ENCODE results near the gene FN3KRP.

Gene FN3KRP

DNA sequence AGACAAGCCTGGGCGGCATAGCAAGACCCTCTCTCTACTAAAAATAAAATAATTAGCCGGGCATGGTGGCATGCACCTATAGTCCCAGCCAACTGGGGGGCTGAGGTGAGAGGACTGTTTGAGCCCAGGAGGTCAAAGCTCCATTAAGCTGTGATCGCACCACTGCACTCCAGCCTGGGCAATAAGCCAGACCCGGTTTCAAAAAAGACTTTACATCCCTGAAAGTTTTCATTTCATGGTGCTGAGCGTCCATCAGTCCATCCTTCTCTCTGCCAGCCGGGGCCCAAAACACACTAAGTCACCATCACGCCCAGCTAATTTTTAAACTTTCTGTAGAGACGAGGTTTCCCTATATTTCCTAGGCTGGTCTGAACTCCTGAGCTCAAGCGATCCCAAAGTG, 28.6 kb upstream of the FN3KRP start:
- DNase-seq (ENCODE audit: low spot score) = no peak

GRCh38 chr17:82689077-82689476, 27.4 kb upstream of the FN3KRP start:
- DNase-seq (ENCODE audit: low spot score) = no peak

GRCh38 chr17:82690786-82691489, 25.6 kb upstream of the FN3KRP start:
- no peak for DNase-seq (ENCODE audit: low spot score)

DNA sequence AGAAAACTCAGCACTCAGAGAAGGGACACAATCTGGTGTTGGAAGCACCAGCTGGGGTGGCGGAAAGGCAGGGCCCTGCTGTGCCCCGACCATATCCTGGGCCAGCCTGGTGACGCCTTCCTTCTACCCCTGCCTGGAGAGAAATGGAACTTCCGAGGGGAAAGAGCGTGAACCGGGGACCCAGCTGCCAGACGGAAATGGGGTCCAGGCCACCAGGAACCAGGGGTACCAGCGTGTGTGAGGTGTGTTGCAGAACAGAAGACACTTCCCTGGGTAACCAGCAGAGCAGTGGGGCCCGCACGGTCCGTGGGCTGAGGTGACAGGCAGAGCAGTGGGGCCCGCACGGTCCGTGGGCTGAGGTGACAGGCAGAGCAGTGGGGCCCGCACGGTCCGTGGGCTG, 24.8 kb upstream of the FN3KRP start:
- DNase-seq (ENCODE audit: low spot score) = no peak

- no peak for DNase-seq (ENCODE audit: low spot score)
Observed at GRCh38 chr17:82692268-82692667, 24.2 kb upstream of the FN3KRP start.

- DNase-seq (ENCODE audit: low spot score) = no peak
Observed at GRCh38 chr17:82693168-82693867, 23.2 kb upstream of the FN3KRP start.

- no peak for DNase-seq (ENCODE audit: low spot score)
Observed at GRCh38 chr17:82694647-82695046, 21.9 kb upstream of the FN3KRP start.

DNA sequence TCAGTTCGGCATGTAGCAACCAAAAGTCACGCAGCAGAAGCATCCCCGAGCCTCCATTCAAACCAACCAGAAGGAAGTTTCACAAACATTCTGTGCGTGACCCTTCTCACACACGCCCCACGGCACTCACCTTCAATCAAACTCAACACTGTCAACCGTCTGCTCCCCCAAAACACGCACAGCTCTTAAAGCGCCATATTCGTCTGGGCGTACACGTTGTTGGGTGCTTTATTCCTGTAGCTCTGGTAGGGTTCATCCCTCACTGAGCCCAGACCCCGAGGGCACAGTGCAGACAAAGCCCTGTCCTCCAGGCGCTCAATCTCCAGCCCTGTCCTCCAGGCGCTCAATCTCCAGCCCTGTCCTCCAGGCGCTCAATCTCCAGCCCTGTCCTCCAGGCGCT, 20.2 kb upstream of the FN3KRP start:
- DNase-seq (ENCODE audit: low spot score) = no peak

- peak; percentile 37 for DNase-seq (ENCODE audit: low spot score)
Observed at GRCh38 chr17:82696916-82697807, 19.3 kb upstream of the FN3KRP start.

DNA sequence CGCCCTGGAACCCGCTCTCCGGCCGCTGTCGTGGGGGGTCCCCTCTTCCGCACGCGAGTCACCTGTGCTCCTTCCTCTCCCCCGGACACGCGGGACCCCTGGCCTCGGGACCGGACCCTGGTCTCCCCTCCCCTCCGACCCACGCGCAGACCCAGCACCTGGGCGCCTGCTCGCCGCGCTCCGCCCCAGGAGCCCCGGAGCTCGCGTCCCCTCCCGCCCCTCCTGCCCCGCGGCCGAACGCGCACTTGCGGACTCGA, 18.8 kb upstream of the FN3KRP start:
- DNase-seq (ENCODE audit: low spot score) = no peak

DNA sequence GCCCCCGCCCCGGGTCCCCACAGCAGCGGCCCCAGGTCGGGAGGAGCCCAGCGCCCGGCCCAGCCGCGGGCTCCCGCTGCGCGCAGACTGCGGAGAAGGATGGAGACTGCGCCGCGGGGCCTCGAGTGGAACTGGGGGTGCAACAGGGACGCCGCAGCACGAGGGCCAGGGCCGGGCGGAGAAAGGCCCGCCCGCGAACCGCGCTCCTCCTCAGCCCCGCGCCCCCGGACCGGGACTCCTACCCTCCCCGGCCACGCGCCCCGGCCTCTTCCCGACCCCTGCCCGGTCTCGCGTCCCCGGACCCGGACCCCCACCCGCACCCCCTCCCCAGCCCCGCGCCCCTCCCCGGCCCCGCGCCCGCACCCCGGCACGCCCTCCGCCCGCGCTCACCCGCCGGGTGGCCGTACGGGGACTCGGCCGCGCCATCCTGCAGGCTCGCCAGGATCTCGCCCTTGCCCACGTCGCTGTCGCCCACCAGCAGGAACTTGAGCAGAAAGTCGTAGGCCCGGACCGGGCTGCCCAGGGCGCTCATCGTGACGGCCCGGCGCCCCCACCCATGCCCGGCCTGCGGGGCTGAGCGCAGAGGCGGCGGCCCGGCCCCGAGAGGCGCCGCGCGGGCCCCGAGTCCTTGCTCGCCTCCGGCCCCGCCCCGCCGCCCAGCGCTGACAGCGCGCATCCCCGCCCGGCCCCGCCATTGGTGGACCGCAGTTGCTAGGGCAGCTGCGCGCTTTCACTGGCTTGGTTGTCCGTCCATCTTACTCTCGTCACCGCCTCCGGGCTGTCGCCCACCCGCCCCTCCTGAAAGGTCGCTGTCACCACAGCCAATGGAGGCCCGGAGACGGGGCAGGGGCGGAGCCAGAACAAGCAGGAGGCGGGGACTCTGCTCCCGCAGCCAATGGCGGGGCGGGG, 18.2 kb upstream of the FN3KRP start, which contains the start of gene RAB40B:
RAB40B (minus strand) TSS at position 634 of the 909 bp plus-strand sequence; CDS start at position 532, 102 bp downstream.
- DNase-seq (ENCODE audit: low spot score) = peak; percentile 99

DNA sequence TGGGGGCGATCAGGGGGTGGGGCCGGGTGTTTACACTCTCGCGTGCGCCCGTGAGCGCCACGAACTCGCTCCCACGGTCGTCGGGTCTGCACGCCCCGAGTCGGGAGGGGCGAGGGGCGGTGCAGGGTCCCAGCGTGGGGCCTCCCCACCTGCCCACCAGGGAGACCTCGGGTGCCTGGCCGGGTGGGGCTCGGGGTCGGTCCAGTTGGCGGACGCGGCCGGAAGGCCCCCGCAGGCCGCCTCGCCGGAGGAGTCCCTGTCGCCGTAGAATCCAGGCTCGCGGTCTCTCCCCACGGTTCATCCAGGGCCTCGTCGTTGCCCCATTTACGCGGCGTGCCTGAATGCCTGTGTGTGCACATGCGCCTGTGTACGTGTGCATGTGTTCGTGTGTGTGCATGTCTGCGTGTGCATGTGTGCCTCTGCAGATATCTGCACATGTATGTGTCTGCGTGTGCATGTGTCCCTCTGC, 17.5 kb upstream of the FN3KRP start:
- DNase-seq (ENCODE audit: low spot score) = no peak

DNA sequence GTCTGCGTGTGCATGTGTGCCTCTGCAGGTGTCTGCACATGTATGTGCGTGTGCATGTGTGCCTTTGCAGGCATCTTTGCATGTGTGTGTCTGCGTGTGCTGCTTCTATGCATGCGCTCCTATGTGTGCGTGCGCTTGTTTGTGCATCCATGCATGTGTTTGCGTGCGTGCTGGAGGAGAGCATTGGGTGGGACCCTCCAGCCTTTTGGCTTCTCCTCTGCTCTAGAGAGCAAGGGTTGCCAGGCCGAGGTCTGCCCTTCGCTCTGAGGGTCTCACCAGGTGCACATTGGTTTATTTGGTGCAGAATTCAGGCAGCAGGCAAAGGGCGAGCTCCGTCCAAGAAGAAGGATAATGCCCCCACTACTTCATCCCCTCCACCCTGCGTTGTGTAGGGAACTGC, 17.0 kb upstream of the FN3KRP start:
- no peak for DNase-seq (ENCODE audit: low spot score)

DNA sequence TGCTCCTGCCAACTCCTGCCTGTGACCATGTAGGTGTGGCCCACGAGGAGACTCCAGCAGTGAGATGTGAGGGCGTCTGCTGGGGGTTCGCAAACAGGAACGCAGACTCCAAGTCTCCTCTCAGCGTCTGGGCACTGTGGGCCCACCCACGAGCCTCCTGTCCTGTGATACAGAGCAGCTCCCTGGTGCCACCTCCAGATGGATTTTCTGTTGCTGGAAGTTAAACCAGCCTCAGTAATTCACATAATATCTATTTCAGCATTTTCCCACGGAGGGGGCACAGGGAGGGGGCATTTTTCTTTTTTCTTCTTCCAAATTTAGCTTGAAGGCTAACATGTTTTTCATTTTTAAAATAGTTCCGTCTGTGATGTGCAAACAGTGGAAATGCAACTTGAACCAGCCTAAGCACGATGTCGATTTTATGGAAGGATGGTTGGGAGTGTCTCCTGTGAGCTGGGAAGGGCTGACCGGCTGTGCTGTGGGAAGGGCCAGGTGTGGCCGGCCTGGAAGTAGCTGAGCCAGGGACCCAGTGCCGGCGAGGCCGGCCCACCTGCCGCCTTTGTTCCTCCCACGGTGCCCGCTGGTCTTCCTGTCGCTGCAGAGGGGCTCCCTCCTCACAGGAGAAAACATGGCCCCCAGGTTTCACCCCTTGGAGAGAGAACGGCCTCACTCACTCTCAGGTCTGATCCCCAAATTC, 14.1 kb upstream of the FN3KRP start:
- no peak for DNase-seq (ENCODE audit: low spot score)

GRCh38 chr17:82703036-82703745, 13.3 kb upstream of the FN3KRP start:
- no peak for DNase-seq (ENCODE audit: low spot score)

- no peak for DNase-seq (ENCODE audit: low spot score)
Observed at GRCh38 chr17:82703935-82704865, 12.3 kb upstream of the FN3KRP start.

- DNase-seq (ENCODE audit: low spot score) = no peak
Observed at GRCh38 chr17:82704886-82705285, 11.6 kb upstream of the FN3KRP start.

- DNase-seq (ENCODE audit: low spot score) = no peak
Observed at GRCh38 chr17:82705756-82706155, 10.8 kb upstream of the FN3KRP start.

DNA sequence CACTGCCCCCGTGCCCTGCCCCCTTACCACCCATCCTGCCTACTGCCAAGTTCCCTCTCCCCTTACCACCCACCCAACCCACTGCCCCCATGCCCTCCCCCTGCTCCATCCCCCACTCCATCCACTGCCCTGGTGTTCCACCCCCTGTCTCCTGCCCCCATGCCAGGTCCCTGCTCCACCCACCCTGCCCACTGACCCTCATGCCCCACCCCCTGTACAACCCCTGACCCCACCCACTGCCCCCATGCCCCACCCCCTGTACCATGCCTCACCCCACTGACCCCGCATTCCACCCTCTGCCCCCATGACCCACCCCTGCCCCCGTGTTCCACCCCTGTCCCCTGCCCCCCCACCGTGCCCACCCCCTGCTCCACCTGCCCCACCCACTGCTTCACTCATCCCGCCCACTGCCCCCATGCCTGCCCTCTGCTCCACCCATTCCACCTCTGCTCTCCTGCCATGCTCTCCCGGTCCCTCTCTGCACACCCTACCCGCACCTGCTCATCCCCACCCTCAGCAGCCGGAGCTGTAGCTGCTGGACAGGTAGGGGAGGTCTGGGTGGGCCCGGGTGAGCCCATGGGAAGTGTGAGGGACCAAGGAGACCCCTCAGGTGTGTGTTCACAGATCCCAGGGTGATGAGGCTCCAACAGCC, 7.4 kb upstream of the FN3KRP start:
- DNase-seq (ENCODE audit: low spot score) = no peak

All from AG20443 (cell line).